Heart left ventricle (tissue), 16 donors: ENCODE data around the gene TTLL11. TPM values are rescaled to one million over a fixed set of nuclear protein-coding genes. Genes with fewer than 3 reads are reported as not detected.
A peak's percentile ranks its signal among the peaks of the same experiment; 100 is the strongest.

ENCODE experiments used
- ATAC-seq, 4 donors: fragments of 200-7000 bp; cut with Tn5 transposase; one replicate each; pipeline ENCODE4 v1.9.1; 2020 to 2022; ENCODE audit warnings: moderate library complexity in 4 of 4, mild to moderate bottlenecking in 3 of 4, moderate number of reproducible peaks in 1 of 4
- DNase-seq, 5 donors: peaks; one replicate each; pipeline ENCODE4 v3.0.0-alpha.2; 2020
- H3K27ac ChIP-seq, 12 donors: fragments of 200-600 bp; sonication (generic) in 4 of 12; one replicate each; pipeline versions ENCODE4 v1.5.0 to v1.8.0; 2016 to 2022; ENCODE audit warnings: mild to moderate bottlenecking in 2 of 12
- H3K27me3 ChIP-seq, 9 donors: fragments of 200-600 bp; sonication (generic) in 2 of 9; one replicate each; pipeline versions ENCODE4 v1.5.1 to v1.8.0; 2016 to 2022; ENCODE audit warnings: mild to moderate bottlenecking in 3 of 9
- H3K36me3 ChIP-seq, 9 donors: fragments of 200-600 bp; sonication (generic) in 2 of 9; one replicate each; pipeline versions ENCODE4 v1.5.0 to v1.8.0; 2018 to 2022; ENCODE audit warnings: mild to moderate bottlenecking in 2 of 9
- H3K4me1 ChIP-seq, 12 donors: fragments of 200-600 bp; sonication (generic) in 4 of 12; one replicate each; pipeline versions ENCODE4 v1.5.0 to v1.8.0; 2016 to 2022; ENCODE audit warnings: mild to moderate bottlenecking in 3 of 12
- H3K4me3 ChIP-seq, 12 donors: fragments of 200-600 bp; sonication (generic) in 4 of 12; one replicate each; pipeline versions ENCODE4 v1.5.0 to v1.8.0; 2017 to 2022; ENCODE audit warnings: mild to moderate bottlenecking in 9 of 12, moderate library complexity in 4 of 12
- H3K9me3 ChIP-seq, 12 donors: fragments of 200-600 bp; sonication (generic) in 4 of 12; one replicate each; pipeline versions ENCODE4 v1.5.0 to v1.8.0; 2016 to 2022; ENCODE audit warnings: mild to moderate bottlenecking in 1 of 12
- CTCF ChIP-seq, 12 donors: fragments of 200-600 bp; sonication (generic) in 4 of 12; IDR thresholded peaks; one replicate each; pipeline versions ENCODE4 v1.5.0 to v1.8.0; 2018 to 2022; ENCODE audit warnings: antibody characterized with exemption in 12 of 12, mild to moderate bottlenecking in 5 of 12
- POLR2A ChIP-seq, 2 donors: fragments of 450-650 bp; IDR thresholded peaks; one replicate each; pipeline ENCODE4 v1.6.1; 2017; ENCODE audit warnings: antibody characterized with exemption in 2 of 2, mild to moderate bottlenecking in 2 of 2, moderate library complexity in 2 of 2
- WGBS, 4 donors: extraction: QIAGEN DNeasy Blood & Tissue Kit in 2 of 4; methylation state at CpG; one replicate each; pipeline versions ENCODE4 v1.1.5 to v1.1.7; 2013 to 2018; 5-methylcytosine and 5-hydroxymethylcytosine counted together
- intact Hi-C, 10 donors: fragments of 100-400 bp; cut with DNase I; formaldehyde crosslinking; loops; one replicate each; pipeline versions ENCODE4 v1.11.1 to v1.14.2; 2022
- polyA plus RNA-seq, 2 donors: library from polyadenylated mRNA; stranded (reverse); fragments of 200-250 nt; gene quantifications; one replicate each; pipeline ENCODE4 v1.2.3, GENCODE V29; 2013
- total RNA-seq, 9 donors: library from RNA; depleted of rRNA in 2 of 9; stranded (reverse); fragments of >200 nt in 2 of 9; fragmentation: NEBNext Ultra II Directional in 3 of 9; extraction: Animal tissue kit (Norgen Biotek cat#: 25700) in 3 of 9; gene quantifications; one replicate each; pipeline versions ENCODE4 v1.1.0 to v1.2.4, GENCODE V29; 2016 to 2023
- donor health status: ischemic (EF 13 %, LVEDD 7.1; RV severe dilation, severe dysfunction).
- donor health status: healthy with polysubstance abuse.
- donor health status: DM: no; HTN: yes; CAD: no.
- donor health status: DM: no; HTN: no; CAD: no.
- donor health status: ischemic (EF 25% LVEDD 6.9; RV normal size, moderate dysfunction).
- donor health status: ischemic (EF 25% LVEDD 5.7; RV mildly dilated, moderate dysfunction).
- donor health status: healthy.
- donor health status: DM: yes; HTN: yes; CAD: no.
- donor health status: ischemic (EF 35%, LVEDD 5.7; RV mildly dilated, moderate dysfunction).
- donor health status: nonischemic (EF 11% LVEDD 7.7; RV severe dilation, severe dysfunction).
- donor health status: DM: yes; HTN: yes; CAD: no.
- donor health status: PGD.
- donor health status: ischemic (EF 29% LVEDD 5.4; RV normal size, mild dysfunction).
- donor health status: nonischemic (EF 23%, LVEDD 6.1; RV moderate dilation, normal function).

Gene TTLL11
- total and polyA plus RNA-seq, 11 donors: 2.7 to 10.9 (median 7.9) TPM

- ATAC-seq (no peak), DNase-seq (no peak)
- Histone ChIP-seq H3K9me3 (no peaks in the 10 kb centered on the region), H3K27me3 (no peaks in the 10 kb centered on the region), H3K4me1 (peaks cover 0 to 6% (median 0%) of the 10 kb centered on the region in 12 donors), H3K4me3 (no peak overlapping the region), H3K36me3 (no peaks in the 10 kb centered on the region), H3K27ac (no peak overlapping the region)
- 75 to 98% (median 96%) methylated on average over 4 of the region's 4 CpGs for WGBS, 4 donors
- intact Hi-C loops: no loop called here
- TF ChIP-seq CTCF (IDR thresholded peaks at IDR 0.05): no peak
- TF ChIP-seq POLR2A (IDR thresholded peaks at IDR 0.05): no peak
Measured at GRCh38 chr9:121949364-121949763, 143.7 kb downstream of the TTLL11 start.

GRCh38 chr9:121947775-121948174 is 145.3 kb downstream of the TTLL11 start:
- no peaks in the 10 kb centered on the region for H3K27me3 ChIP-seq
- intact Hi-C loops: no loop called here
- no peaks in the 10 kb centered on the region for H3K36me3 ChIP-seq
- TF ChIP-seq POLR2A (IDR thresholded peaks at IDR 0.05) (no peak), CTCF (IDR thresholded peaks at IDR 0.05) (no peak)
- H3K4me3 ChIP-seq: no peak overlapping the region
- H3K4me1 ChIP-seq: no peaks in the 10 kb centered on the region
- ATAC-seq (peak in 3 of 4 donors; percentile 44 to 55 (median 50)), DNase-seq (no peak)
- H3K27ac ChIP-seq: no peak overlapping the region
- H3K9me3 ChIP-seq: no peaks in the 10 kb centered on the region
- WGBS, 4 donors: 75 to 81% (median 78%) methylated on average over 4 of the region's 4 CpGs

- no peaks in the 10 kb centered on the region for H3K36me3 ChIP-seq
Measured at GRCh38 chr9:121946465-121946864, 146.6 kb downstream of the TTLL11 start.

GRCh38 chr9:121945849-121946248 is 147.3 kb downstream of the TTLL11 start:
- no peak overlapping the region for H3K27ac ChIP-seq
- no peaks in the 10 kb centered on the region for H3K36me3 ChIP-seq
- DNase-seq: no peak
- H3K4me1 ChIP-seq: no peaks in the 10 kb centered on the region
- TF ChIP-seq CTCF (IDR thresholded peaks at IDR 0.05): no peak
- TF ChIP-seq POLR2A (IDR thresholded peaks at IDR 0.05): no peak
- intact Hi-C loops: no loop called here
- ATAC-seq: no peak
- WGBS, 4 donors: 92 to 96% (median 93%) methylated on average over 4 of the region's 4 CpGs
- no peak overlapping the region for H3K4me3 ChIP-seq
- no peaks in the 10 kb centered on the region for H3K9me3 ChIP-seq
- H3K27me3 ChIP-seq: no peaks in the 10 kb centered on the region

More at GRCh38 chr9:121946465-121946864, 146.6 kb downstream of the TTLL11 start:
- Histone ChIP-seq H3K27me3 (no peaks in the 10 kb centered on the region), H3K27ac (no peak overlapping the region), H3K4me1 (no peaks in the 10 kb centered on the region), H3K4me3 (no peak overlapping the region), H3K9me3 (no peaks in the 10 kb centered on the region)
- WGBS, 4 donors: 89 to 95% (median 91%) methylated on average over 5 of the region's 5 CpGs
- no peak for TF ChIP-seq POLR2A (IDR thresholded peaks at IDR 0.05)
- TF ChIP-seq CTCF (IDR thresholded peaks at IDR 0.05): no peak
- no peak for ATAC-seq
- DNase-seq: no peak
- intact Hi-C loops: no loop called here
